Measurements from ENCODE around the gene GSTA5.

The GSTA5 gene

GRCh38 chr6:52840763-52841585 lies at the start of gene GSTA5:
GSTA5 (minus strand) TSS chr6:52840813.
- Mint-ChIP-seq H3K36me3 (ENCODE audit: low read depth) (no peaks in the 10 kb centered on the region), H3K27me3 (ENCODE audit: low read depth) (peaks cover 4% of the 10 kb centered on the region), H3K9me3 (no peaks in the 10 kb centered on the region), H3K4me1 (no peaks in the 10 kb centered on the region), H3K4me3 (no peak within 1 kb of the TSS), H3K27ac (no peak within 1 kb of the TSS)
- no peak for TF ChIP-seq CTCF (IDR thresholded peaks at IDR 0.05; ENCODE audit: unreplicated experiment in 3 of 3)

DNA sequence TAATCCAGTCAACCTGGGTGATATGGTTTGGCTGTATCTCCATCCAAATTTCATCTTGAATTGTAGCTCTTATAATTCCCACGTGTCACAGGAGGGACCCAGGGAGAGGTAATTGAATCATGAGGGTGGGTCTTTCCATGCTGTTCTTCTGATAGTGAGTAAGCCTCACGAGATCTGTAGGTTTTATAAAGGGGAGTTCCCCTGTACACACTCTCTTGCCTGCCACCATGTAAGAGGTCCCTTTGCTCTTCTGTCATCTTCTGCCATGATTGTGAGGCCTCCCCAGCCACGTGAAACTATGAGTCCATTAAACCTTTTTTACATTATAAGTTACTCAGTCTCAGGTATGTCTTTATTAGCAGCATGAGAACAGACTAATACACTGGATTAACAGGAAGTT lies 49.4 kb upstream of the GSTA5 start:
- no peak overlapping the region for H3K4me3 Mint-ChIP-seq
- no peaks in the 10 kb centered on the region for H3K36me3 Mint-ChIP-seq (ENCODE audit: low read depth)
- H3K27ac Mint-ChIP-seq = no peak overlapping the region
- H3K4me1 Mint-ChIP-seq = no peaks in the 10 kb centered on the region
- TF ChIP-seq CTCF (IDR thresholded peaks at IDR 0.05; ENCODE audit: unreplicated experiment in 3 of 3) = no peak
- H3K27me3 Mint-ChIP-seq (ENCODE audit: low read depth) = no peaks in the 10 kb centered on the region
- H3K9me3 Mint-ChIP-seq = no peaks in the 10 kb centered on the region

DNA sequence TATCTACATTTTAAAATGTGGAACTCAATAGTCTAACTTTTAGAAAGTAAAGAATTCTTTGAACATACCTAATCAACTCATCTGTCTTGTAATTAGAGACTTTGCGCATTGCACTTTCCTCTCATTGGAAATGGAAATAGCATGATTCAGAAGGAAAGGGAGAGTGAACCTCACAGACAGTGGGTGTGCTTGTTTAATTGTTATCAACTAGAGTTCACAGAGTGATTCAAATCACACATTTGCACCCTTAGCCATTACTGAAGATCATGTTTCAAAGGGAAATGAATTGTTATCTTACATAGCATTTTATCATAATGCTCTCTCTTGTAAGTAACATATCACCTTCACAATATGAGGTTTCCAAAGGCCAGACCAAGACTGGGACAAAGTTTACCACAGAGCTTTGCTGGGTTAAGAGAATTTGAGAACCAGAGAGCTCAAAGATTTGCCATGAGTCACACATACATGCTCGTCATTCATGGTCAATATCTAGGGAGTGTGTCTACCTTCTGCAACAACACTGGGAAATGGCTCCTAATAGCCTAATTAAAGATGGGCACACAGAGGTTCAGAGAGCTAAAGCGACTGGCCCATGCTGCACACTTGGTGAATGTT lies 47.4 kb upstream of the GSTA5 start:
- H3K4me3 Mint-ChIP-seq = no peak overlapping the region
- no peaks in the 10 kb centered on the region for H3K27me3 Mint-ChIP-seq (ENCODE audit: low read depth)
- TF ChIP-seq CTCF (IDR thresholded peaks at IDR 0.05; ENCODE audit: unreplicated experiment in 3 of 3) = no peak
- H3K36me3 Mint-ChIP-seq (ENCODE audit: low read depth) = no peaks in the 10 kb centered on the region
- H3K9me3 Mint-ChIP-seq = no peaks in the 10 kb centered on the region
- H3K27ac Mint-ChIP-seq = no peak overlapping the region
- no peaks in the 10 kb centered on the region for H3K4me1 Mint-ChIP-seq

- no peaks in the 10 kb centered on the region for H3K36me3 Mint-ChIP-seq (ENCODE audit: low read depth)
- peaks cover 5% of the 10 kb centered on the region for H3K4me1 Mint-ChIP-seq
- H3K4me3 Mint-ChIP-seq = peak overlapping the region; percentile 76 to 86 (median 85)
- peak overlapping the region; percentile 9 to 87 (median 74) for H3K27ac Mint-ChIP-seq
- H3K27me3 Mint-ChIP-seq (ENCODE audit: low read depth) = peaks cover 4% of the 10 kb centered on the region
- peak; percentile 78 to 80 (median 79) for TF ChIP-seq CTCF (IDR thresholded peaks at IDR 0.05; ENCODE audit: unreplicated experiment in 3 of 3)
- no peaks in the 10 kb centered on the region for H3K9me3 Mint-ChIP-seq
Observed at GRCh38 chr6:52881996-52882841, 41.6 kb upstream of the GSTA5 start.

- H3K9me3 Mint-ChIP-seq = no peaks in the 10 kb centered on the region
- peak overlapping the region in 1 of 3 experiments; percentile 74 for H3K27ac Mint-ChIP-seq
- peaks cover 4% of the 10 kb centered on the region for H3K27me3 Mint-ChIP-seq (ENCODE audit: low read depth)
- no peaks in the 10 kb centered on the region for H3K36me3 Mint-ChIP-seq (ENCODE audit: low read depth)
- peak overlapping the region; percentile 76 to 86 (median 85) for H3K4me3 Mint-ChIP-seq
- TF ChIP-seq CTCF (IDR thresholded peaks at IDR 0.05; ENCODE audit: unreplicated experiment in 3 of 3) = no peak
- H3K4me1 Mint-ChIP-seq = peaks cover 5% of the 10 kb centered on the region
Observed at GRCh38 chr6:52881662-52881995, 41.0 kb upstream of the GSTA5 start.
